Neutrophil (primary cell): ENCODE measurements around the gene ATP5F1E.

ENCODE experiments used
- H3K27ac ChIP-seq: fragments of 200-600 bp; sonication (generic); 2 replicates; pipeline ENCODE4 v1.5.1; 2016; ENCODE audit warnings: mild to moderate bottlenecking, moderate library complexity
- H3K27me3 ChIP-seq: fragments of 200-600 bp; sonication (generic); 2 replicates; pipeline ENCODE4 v1.6.0; 2016; ENCODE audit warnings: mild to moderate bottlenecking
- H3K36me3 ChIP-seq: fragments of 200-600 bp; sonication (generic); 2 replicates; pipeline ENCODE4 v1.5.1; 2017
- H3K4me1 ChIP-seq, 2 experiments: fragments of 200-600 bp in 1 of 2; sonication (generic) in 1 of 2; 1 replicate in 1 of 2; 2 replicates in 1 of 2; pipeline versions ENCODE4 v1.5.1 to v1.6.1; 2013 to 2016; ENCODE audit warnings: low read depth in 1 of 2, low read length in 1 of 2, mild to moderate bottlenecking in 1 of 2, moderate library complexity in 1 of 2; ENCODE audit not compliant: control insufficient read depth in 1 of 2, insufficient read depth in 1 of 2
- H3K4me3 ChIP-seq, 2 experiments: fragments of 200-600 bp in 1 of 2; sonication (generic) in 1 of 2; 1 replicate in 1 of 2; 2 replicates in 1 of 2; pipeline ENCODE4 v1.5.1; 2013 to 2016; ENCODE audit warnings: low read depth in 1 of 2, low read length in 1 of 2, mild to moderate bottlenecking in 1 of 2, moderate library complexity in 1 of 2
- H3K9me3 ChIP-seq: fragments of 200-600 bp; sonication (generic); 2 replicates; pipeline ENCODE4 v1.5.1; 2016
- CTCF ChIP-seq: fragments of 200-600 bp; sonication (generic); IDR thresholded peaks from 2 replicates; pipeline ENCODE4 v1.5.1; 2016; ENCODE audit warnings: antibody characterized with exemption

The ATP5F1E gene

GRCh38 chr20:58994390-58995159 is 37.6 kb downstream of the ATP5F1E start:
- no peaks in the 10 kb centered on the region for H3K4me1 ChIP-seq
- H3K9me3 ChIP-seq, result no peaks in the 10 kb centered on the region
- H3K4me3 ChIP-seq, result no peak overlapping the region
- no peaks in the 10 kb centered on the region for H3K27me3 ChIP-seq
- TF ChIP-seq CTCF, result no peak
- peak overlapping the region; percentile 58 for H3K27ac ChIP-seq
- H3K36me3 ChIP-seq, result peaks cover 99% of the 10 kb centered on the region

- Histone ChIP-seq H3K36me3 (peaks cover 99% of the 10 kb centered on the region), H3K4me3 (no peak overlapping the region)
These were observed 38.5 kb downstream of the ATP5F1E start for GRCh38 chr20:58993332-58994248.

GRCh38 chr20:58992911-58993310 is 39.2 kb downstream of the ATP5F1E start:
- no peak overlapping the region for H3K4me3 ChIP-seq
- H3K36me3 ChIP-seq, result peaks cover 99% of the 10 kb centered on the region
- H3K9me3 ChIP-seq, result no peaks in the 10 kb centered on the region
- no peaks in the 10 kb centered on the region for H3K27me3 ChIP-seq
- TF ChIP-seq CTCF, result no peak
- H3K4me1 ChIP-seq, result no peaks in the 10 kb centered on the region
- peak overlapping the region; percentile 58 for H3K27ac ChIP-seq

More at GRCh38 chr20:58993332-58994248, 38.5 kb downstream of the ATP5F1E start:
- TF ChIP-seq CTCF, result no peak
- no peaks in the 10 kb centered on the region for H3K9me3 ChIP-seq
- peak overlapping the region; percentile 58 for H3K27ac ChIP-seq
- no peaks in the 10 kb centered on the region for H3K4me1 ChIP-seq
- H3K27me3 ChIP-seq, result no peaks in the 10 kb centered on the region

- Histone ChIP-seq H3K4me1 (no peaks in the 10 kb centered on the region), H3K27ac (peak overlapping the region; percentile 48), H3K9me3 (no peaks in the 10 kb centered on the region), H3K27me3 (no peaks in the 10 kb centered on the region), H3K36me3 (peaks cover 99% of the 10 kb centered on the region), H3K4me3 (no peak overlapping the region)
- TF ChIP-seq CTCF, result no peak
These were observed 40.4 kb downstream of the ATP5F1E start for GRCh38 chr20:58991715-58992114.

GRCh38 chr20:58990651-58991445 is 41.3 kb downstream of the ATP5F1E start:
- Histone ChIP-seq H3K27ac (peak overlapping the region; percentile 5), H3K4me3 (no peak overlapping the region), H3K36me3 (peaks cover 97% of the 10 kb centered on the region), H3K4me1 (no peaks in the 10 kb centered on the region), H3K27me3 (no peaks in the 10 kb centered on the region), H3K9me3 (no peaks in the 10 kb centered on the region)
- no peak for TF ChIP-seq CTCF
